ENCODE measurements around the gene UPF1. TPM values are rescaled to one million over a fixed set of nuclear protein-coding genes. Genes with fewer than 3 reads are reported as not detected.

The UPF1 gene
- total RNA-seq, 1 donor from 2014 or later = 46.5 TPM

- no peak overlapping the region for H3K4me3 ChIP-seq (ENCODE audit: low read depth, low read length)
- TF ChIP-seq CTCF (conservative IDR thresholded peaks at IDR 0.05; ENCODE audit: low read depth, low read length) = no peak
- no peak for DNase-seq (ENCODE audit: low read depth)
These were observed 43.0 kb upstream of the UPF1 start for GRCh38 chr19:18788529-18789421.

DNA sequence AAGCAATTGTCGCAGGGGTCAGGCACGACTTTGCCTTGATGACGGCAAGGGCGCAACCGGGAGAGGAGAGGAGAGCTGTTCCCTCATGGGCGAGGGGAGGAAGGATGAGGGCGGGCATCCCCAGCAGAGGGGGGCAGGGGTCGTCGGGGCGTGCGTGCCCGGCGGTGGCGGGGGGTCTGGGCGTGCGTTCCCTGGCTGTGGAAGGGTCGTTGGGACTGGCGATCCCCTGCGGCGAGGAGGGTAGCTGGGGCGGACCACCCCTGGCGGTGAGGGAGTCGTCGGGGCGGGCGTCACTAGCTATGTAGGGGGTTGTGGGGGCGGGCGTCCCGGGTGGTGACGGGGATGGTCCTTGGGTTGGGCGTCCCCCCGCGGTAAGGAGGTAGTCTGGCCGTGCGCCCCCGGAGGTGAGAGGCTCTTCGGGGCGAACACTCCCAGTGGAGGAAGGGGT, 42.3 kb upstream of the UPF1 start:
- DNase-seq (ENCODE audit: low read depth) = no peak
- TF ChIP-seq CTCF (conservative IDR thresholded peaks at IDR 0.05; ENCODE audit: low read depth, low read length) = no peak
- H3K4me3 ChIP-seq (ENCODE audit: low read depth, low read length) = no peak overlapping the region

- no peak for DNase-seq (ENCODE audit: low read depth)
- no peak for TF ChIP-seq CTCF (conservative IDR thresholded peaks at IDR 0.05; ENCODE audit: low read depth, low read length)
- no peak overlapping the region for H3K4me3 ChIP-seq (ENCODE audit: low read depth, low read length)
These were observed 41.7 kb upstream of the UPF1 start for GRCh38 chr19:18789883-18790565.

GRCh38 chr19:18790566-18791314, 41.0 kb upstream of the UPF1 start, which contains the start of gene COMP:
Gene COMP (minus strand): TSS chr19:18791305. CDS start chr19:18791269, 36 bp downstream.
- no peak within 1 kb of the TSS for H3K4me3 ChIP-seq (ENCODE audit: low read depth, low read length)
- no peak for DNase-seq (ENCODE audit: low read depth)
- TF ChIP-seq CTCF (conservative IDR thresholded peaks at IDR 0.05; ENCODE audit: low read depth, low read length) = no peak

GRCh38 chr19:18791315-18791678, 40.5 kb upstream of the UPF1 start:
- TF ChIP-seq CTCF (conservative IDR thresholded peaks at IDR 0.05; ENCODE audit: low read depth, low read length) = no peak
- no peak for DNase-seq (ENCODE audit: low read depth)
- no peak overlapping the region for H3K4me3 ChIP-seq (ENCODE audit: low read depth, low read length)

DNA sequence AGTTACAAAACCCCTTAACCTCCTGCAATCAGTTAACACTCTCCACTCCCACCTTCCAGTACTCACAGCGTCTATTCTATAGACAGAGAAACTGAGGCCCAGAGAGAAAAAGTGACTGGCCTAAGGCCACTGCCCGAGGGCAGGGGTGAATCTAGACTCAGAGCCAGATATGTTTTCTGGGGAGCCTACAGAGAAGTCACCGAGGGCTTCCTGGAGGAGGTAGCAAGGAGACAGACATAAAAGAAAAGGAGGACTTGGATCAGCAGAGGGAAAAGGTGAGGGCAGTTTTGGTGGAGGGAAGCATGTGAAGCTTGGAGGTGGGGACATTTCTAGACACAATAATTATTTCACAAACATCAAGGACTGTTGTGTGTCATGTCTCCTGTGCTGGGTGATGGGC, 39.1 kb upstream of the UPF1 start:
- no peak overlapping the region for H3K4me3 ChIP-seq (ENCODE audit: low read depth, low read length)
- no peak for DNase-seq (ENCODE audit: low read depth)
- TF ChIP-seq CTCF (conservative IDR thresholded peaks at IDR 0.05; ENCODE audit: low read depth, low read length) = no peak
